Stomach (tissue), 4 donors: Measurements from ENCODE around the gene COQ9.

Experiments
- CTCF ChIP-seq, 7 experiments: fragments of 450-650 bp in 4 of 7; fragments of 200-600 bp in 3 of 7; sonication (generic) in 3 of 7; IDR thresholded peaks; one replicate each; pipeline ENCODE4 v1.5.1; 2016 to 2019; ENCODE audit warnings: antibody characterized with exemption in 7 of 7, control low read depth in 2 of 7, mild to moderate bottlenecking in 1 of 7
- POLR2AphosphoS5 ChIP-seq, 3 donors: sonication (generic); formaldehyde crosslinking; IDR thresholded peaks; one replicate each; pipeline ENCODE4 v1.6.1; 2016; ENCODE audit warnings: antibody characterized with exemption in 3 of 3

GRCh38 chr16:57504491-57504890 lies 57.2 kb downstream of the COQ9 start:
- TF ChIP-seq CTCF (IDR thresholded peaks at IDR 0.05) (no peak), POLR2AphosphoS5 (IDR thresholded peaks at IDR 0.05) (no peak)
